K562 (cell line): Measurements from ENCODE around the gene TCF12. TPM values are rescaled to one million over a fixed set of nuclear protein-coding genes. Genes with fewer than 3 reads are reported as not detected.

ENCODE experiments used
- ARNT ChIP-seq, 2 experiments: fragments of 450-650 bp; IDR thresholded peaks; 2 replicates each; pipeline ENCODE4 v1.6.1; 2016; ENCODE audit warnings: mild to moderate bottlenecking in 1 of 2
- CBFB ChIP-seq: sonication (generic); formaldehyde crosslinking; IDR thresholded peaks from 2 replicates; pipeline ENCODE4 v1.4.0; 2020; ENCODE audit warnings: mild to moderate bottlenecking, missing genetic modification reagents
- FOS ChIP-seq: IDR thresholded peaks from 3 replicates; pipeline ENCODE4 v1.6.1; 2011; ENCODE audit not compliant: insufficient read length; ENCODE audit errors: extremely low read depth
- FOXA3 ChIP-seq, 2 experiments: fragments of 450-650 bp in 1 of 2; sonication (generic) in 1 of 2; formaldehyde crosslinking; IDR thresholded peaks in 1 of 2; conservative IDR thresholded peaks in 1 of 2; 2 replicates each; pipeline versions ENCODE4 v1.4.0 to v1.8.0; 2020 to 2022; ENCODE audit warnings: mild to moderate bottlenecking in 2 of 2, missing genetic modification reagents in 1 of 2
- KAT7 ChIP-seq: sonication (generic); formaldehyde crosslinking; IDR thresholded peaks from 2 replicates; pipeline ENCODE4 v1.8.0; 2022; ENCODE audit warnings: missing genetic modification reagents, mild to moderate bottlenecking, borderline replicate concordance
- KDM4B ChIP-seq, 2 experiments: fragments of 450-650 bp in 1 of 2; sonication (generic) in 1 of 2; IDR thresholded peaks; 2 replicates each; pipeline ENCODE4 v1.6.1; 2016 to 2017; ENCODE audit warnings: borderline replicate concordance in 2 of 2, antibody characterized with exemption in 1 of 2, low read depth in 1 of 2, mild to moderate bottlenecking in 1 of 2
- NCOA6 ChIP-seq: fragments of 450-650 bp; IDR thresholded peaks from 2 replicates; pipeline ENCODE4 v1.6.1; 2017; ENCODE audit warnings: mild to moderate bottlenecking
- PML ChIP-seq: IDR thresholded peaks from 2 replicates; pipeline ENCODE4 v1.6.1; 2012; ENCODE audit warnings: low read length, inconsistent platforms
- RCOR1 ChIP-seq, 2 experiments: IDR thresholded peaks; 2 replicates each; pipeline ENCODE4 v1.6.1; 2012; ENCODE audit warnings: low read depth in 2 of 2, low read length in 2 of 2, borderline replicate concordance in 1 of 2, improper control_type of control experiment in 1 of 2
- TCF7L2 ChIP-seq: fragments of 150-350 bp; IDR thresholded peaks from 2 replicates; pipeline ENCODE4 v1.6.1; 2016; ENCODE audit warnings: low read depth, mild to moderate bottlenecking, low read length, moderate library complexity
- ZBTB8A ChIP-seq: fragments of 450-650 bp; IDR thresholded peaks from 2 replicates; pipeline ENCODE4 v1.6.1; 2018; ENCODE audit warnings: mild to moderate bottlenecking, moderate library complexity; ENCODE audit not compliant: partially characterized antibody
- ZNF24 ChIP-seq: fragments of 450-650 bp; IDR thresholded peaks from 2 replicates; pipeline ENCODE4 v1.6.1; 2016
- ZNF668 ChIP-seq: fragments of 250-450 bp; sonication (Bioruptor Pico); IDR thresholded peaks from 2 replicates; pipeline ENCODE4 v1.8.0; 2022; ENCODE audit warnings: mild to moderate bottlenecking, inconsistent platforms
- ZNF76 ChIP-seq: fragments of 250-450 bp; sonication (Bioruptor Pico); IDR thresholded peaks from 2 replicates; pipeline ENCODE4 v1.4.0; 2020; ENCODE audit warnings: mild to moderate bottlenecking, moderate library complexity, borderline replicate concordance
- polyA plus RNA-seq, 8 experiments: library from polyadenylated mRNA; depleted of rRNA in 4 of 8; stranded (reverse) in 5 of 8; unstranded in 3 of 8; fragments of >200 nt; fragmentation: Nextera tagmentation in 2 of 8; fragmentation: Illumina TruSeq in 1 of 8; extraction: Ambion mirVana in 2 of 8; extraction: Trizol in 1 of 8; gene quantifications; 2 replicates each; pipeline versions ENCODE4 v1.2.1 to v1.2.3, GENCODE V29; 2011 to 2014; ENCODE audit warnings: inconsistent platforms in 1 of 8, missing spikeins in 1 of 8
- total RNA-seq, 7 experiments: library from RNA; depleted of rRNA in 6 of 7; stranded (reverse); fragments of >200 nt in 6 of 7; fragmentation: Illumina TruSeq in 2 of 7; extraction: Trizol in 2 of 7; gene quantifications; 2 replicates each; pipeline versions ENCODE4 v1.2.1 to v1.2.3, GENCODE V29; 2011 to 2021; ENCODE audit warnings: low replicate concordance in 1 of 7
- TF ChIP-seq, protein P1 (sequence below), 2 experiments: fragments of 450-650 bp in 1 of 2; IDR thresholded peaks; 2 replicates each; pipeline ENCODE4 v1.6.1; 2011 to 2017; ENCODE audit warnings: low read depth in 2 of 2, antibody characterized with exemption in 1 of 2, borderline replicate concordance in 1 of 2, low read length in 1 of 2, mild to moderate bottlenecking in 1 of 2, mixed read lengths in 1 of 2; ENCODE audit not compliant: control insufficient read depth in 1 of 2
- TF ChIP-seq, protein P2 (sequence below), 2 experiments: IDR thresholded peaks; 2 replicates each; pipeline ENCODE4 v1.6.1; 2012; ENCODE audit warnings: improper control_type of control experiment in 2 of 2, low read depth in 2 of 2, low read length in 2 of 2, borderline replicate concordance in 1 of 2
- TF ChIP-seq, protein P3 (sequence below): fragments of 250-450 bp; sonication (Bioruptor Pico); IDR thresholded peaks from 2 replicates; pipeline ENCODE4 v1.4.0; 2020; ENCODE audit warnings: mild to moderate bottlenecking
- TF ChIP-seq, protein P4 (sequence below): fragments of 450-650 bp; IDR thresholded peaks from 2 replicates; pipeline ENCODE4 v1.6.1; 2016; ENCODE audit warnings: missing biosample characterization, missing genetic modification characterization

TCF12 gene
- total and polyA plus RNA-seq, 9 of the 15 experiments (the other 6 are each of a cell fraction or from before 2014, with no cell fraction given): 10.5 to 132 (median 52.9) TPM

DNA sequence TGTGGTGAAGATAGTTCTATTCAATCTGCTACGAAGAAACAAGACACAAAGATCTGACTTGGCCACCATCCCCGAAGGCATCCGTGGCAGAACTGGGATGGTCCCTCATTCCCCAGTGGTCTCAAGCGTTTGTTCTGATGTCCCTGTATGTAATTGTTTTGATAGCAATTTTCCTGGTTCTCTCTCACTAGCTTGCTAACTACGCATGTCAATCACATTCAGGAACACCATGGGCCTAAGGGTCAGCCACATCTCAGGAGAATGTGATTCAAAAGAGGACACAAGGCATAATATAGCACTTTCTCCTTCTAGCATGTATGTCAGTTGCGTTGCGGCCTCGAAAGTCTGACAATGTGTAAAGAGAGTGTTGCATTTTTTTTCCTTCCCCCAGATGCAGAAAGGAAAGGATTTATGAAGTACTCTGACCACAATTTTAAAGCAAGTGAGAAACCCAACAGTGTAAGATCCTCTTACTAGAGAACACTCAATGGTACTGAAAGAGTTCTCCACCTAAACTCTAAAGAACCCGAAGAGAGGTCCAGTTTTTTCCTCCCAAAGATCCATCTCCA is 32.0 kb upstream of the TCF12 start (continued):
- TF ChIP-seq, protein P1, sequence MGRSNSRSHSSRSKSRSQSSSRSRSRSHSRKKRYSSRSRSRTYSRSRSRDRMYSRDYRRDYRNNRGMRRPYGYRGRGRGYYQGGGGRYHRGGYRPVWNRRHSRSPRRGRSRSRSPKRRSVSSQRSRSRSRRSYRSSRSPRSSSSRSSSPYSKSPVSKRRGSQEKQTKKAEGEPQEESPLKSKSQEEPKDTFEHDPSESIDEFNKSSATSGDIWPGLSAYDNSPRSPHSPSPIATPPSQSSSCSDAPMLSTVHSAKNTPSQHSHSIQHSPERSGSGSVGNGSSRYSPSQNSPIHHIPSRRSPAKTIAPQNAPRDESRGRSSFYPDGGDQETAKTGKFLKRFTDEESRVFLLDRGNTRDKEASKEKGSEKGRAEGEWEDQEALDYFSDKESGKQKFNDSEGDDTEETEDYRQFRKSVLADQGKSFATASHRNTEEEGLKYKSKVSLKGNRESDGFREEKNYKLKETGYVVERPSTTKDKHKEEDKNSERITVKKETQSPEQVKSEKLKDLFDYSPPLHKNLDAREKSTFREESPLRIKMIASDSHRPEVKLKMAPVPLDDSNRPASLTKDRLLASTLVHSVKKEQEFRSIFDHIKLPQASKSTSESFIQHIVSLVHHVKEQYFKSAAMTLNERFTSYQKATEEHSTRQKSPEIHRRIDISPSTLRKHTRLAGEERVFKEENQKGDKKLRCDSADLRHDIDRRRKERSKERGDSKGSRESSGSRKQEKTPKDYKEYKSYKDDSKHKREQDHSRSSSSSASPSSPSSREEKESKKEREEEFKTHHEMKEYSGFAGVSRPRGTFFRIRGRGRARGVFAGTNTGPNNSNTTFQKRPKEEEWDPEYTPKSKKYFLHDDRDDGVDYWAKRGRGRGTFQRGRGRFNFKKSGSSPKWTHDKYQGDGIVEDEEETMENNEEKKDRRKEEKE (IDR thresholded peaks at IDR 0.05; ENCODE audit: borderline replicate concordance in 1 of 2, control insufficient read depth in 1 of 2, low read depth in 2 of 2, low read length in 1 of 2): no peak
- TF ChIP-seq, protein P2, sequence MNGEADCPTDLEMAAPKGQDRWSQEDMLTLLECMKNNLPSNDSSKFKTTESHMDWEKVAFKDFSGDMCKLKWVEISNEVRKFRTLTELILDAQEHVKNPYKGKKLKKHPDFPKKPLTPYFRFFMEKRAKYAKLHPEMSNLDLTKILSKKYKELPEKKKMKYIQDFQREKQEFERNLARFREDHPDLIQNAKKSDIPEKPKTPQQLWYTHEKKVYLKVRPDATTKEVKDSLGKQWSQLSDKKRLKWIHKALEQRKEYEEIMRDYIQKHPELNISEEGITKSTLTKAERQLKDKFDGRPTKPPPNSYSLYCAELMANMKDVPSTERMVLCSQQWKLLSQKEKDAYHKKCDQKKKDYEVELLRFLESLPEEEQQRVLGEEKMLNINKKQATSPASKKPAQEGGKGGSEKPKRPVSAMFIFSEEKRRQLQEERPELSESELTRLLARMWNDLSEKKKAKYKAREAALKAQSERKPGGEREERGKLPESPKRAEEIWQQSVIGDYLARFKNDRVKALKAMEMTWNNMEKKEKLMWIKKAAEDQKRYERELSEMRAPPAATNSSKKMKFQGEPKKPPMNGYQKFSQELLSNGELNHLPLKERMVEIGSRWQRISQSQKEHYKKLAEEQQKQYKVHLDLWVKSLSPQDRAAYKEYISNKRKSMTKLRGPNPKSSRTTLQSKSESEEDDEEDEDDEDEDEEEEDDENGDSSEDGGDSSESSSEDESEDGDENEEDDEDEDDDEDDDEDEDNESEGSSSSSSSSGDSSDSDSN (IDR thresholded peaks at IDR 0.05; ENCODE audit: borderline replicate concordance in 1 of 2, low read depth in 2 of 2, low read length in 2 of 2): no peak
- TF ChIP-seq CBFB (CRISPR knock-in tag) (no peak), FOXA3 (CRISPR knock-in tag; conservative IDR thresholded peaks at IDR 0.05 in 1 of 2, IDR thresholded peaks at IDR 0.05 in 1 of 2) (no peak), FOS (no peak), KAT7 (CRISPR knock-in tag) (no peak; the same call in 1 of the 2 replicates), TCF7L2 (no peak), ZBTB8A (no peak), RCOR1 (IDR thresholded peaks at IDR 0.05; ENCODE audit: borderline replicate concordance in 1 of 2, low read depth in 2 of 2, low read length in 2 of 2) (no peak), ZNF76 (no peak), ZNF24 (0 out of 2 replicates have a peak, but pooled peaks have one; percentile 5), PML (no peak), KDM4B (IDR thresholded peaks at IDR 0.05; ENCODE audit: borderline replicate concordance in 2 of 2, low read depth in 1 of 2) (no peak), NCOA6 (no peak), ZNF668 (CRISPR knock-in tag) (no peak), ARNT (IDR thresholded peaks at IDR 0.05) (peak in 1 of 2 experiments; percentile 35; a peak in 1 of 4 replicates)
- TF ChIP-seq, protein P3, sequence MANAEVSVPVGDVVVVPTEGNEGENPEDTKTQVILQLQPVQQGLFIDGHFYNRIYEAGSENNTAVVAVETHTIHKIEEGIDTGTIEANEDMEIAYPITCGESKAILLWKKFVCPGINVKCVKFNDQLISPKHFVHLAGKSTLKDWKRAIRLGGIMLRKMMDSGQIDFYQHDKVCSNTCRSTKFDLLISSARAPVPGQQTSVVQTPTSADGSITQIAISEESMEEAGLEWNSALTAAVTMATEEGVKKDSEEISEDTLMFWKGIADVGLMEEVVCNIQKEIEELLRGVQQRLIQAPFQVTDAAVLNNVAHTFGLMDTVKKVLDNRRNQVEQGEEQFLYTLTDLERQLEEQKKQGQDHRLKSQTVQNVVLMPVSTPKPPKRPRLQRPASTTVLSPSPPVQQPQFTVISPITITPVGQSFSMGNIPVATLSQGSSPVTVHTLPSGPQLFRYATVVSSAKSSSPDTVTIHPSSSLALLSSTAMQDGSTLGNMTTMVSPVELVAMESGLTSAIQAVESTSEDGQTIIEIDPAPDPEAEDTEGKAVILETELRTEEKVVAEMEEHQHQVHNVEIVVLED: no peak
- TF ChIP-seq, protein P4, sequence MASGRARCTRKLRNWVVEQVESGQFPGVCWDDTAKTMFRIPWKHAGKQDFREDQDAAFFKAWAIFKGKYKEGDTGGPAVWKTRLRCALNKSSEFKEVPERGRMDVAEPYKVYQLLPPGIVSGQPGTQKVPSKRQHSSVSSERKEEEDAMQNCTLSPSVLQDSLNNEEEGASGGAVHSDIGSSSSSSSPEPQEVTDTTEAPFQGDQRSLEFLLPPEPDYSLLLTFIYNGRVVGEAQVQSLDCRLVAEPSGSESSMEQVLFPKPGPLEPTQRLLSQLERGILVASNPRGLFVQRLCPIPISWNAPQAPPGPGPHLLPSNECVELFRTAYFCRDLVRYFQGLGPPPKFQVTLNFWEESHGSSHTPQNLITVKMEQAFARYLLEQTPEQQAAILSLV (tag): no peak
